ENCODE results near the gene SBK3.
"Not testable (repeated sequence)": the region's sequence is repeated elsewhere in the genome, so short reads cannot be mapped to it uniquely, and the experiment has no call there.

Gene SBK3

GRCh38 chr19:55508120-55508519 lies 37.2 kb downstream of the SBK3 start:
- no peak for DNase-seq

GRCh38 chr19:55504981-55505380 lies 40.4 kb downstream of the SBK3 start:
- DNase-seq = no peak

- DNase-seq = no peak
Measured at GRCh38 chr19:55504252-55504603, 41.1 kb downstream of the SBK3 start.

- peak; percentile 89 to 96 for DNase-seq
Measured at GRCh38 chr19:55503502-55504251, 41.7 kb downstream of the SBK3 start.

GRCh38 chr19:55503157-55503501 lies 42.2 kb downstream of the SBK3 start:
- no peak for DNase-seq

- no peak for DNase-seq
Measured at GRCh38 chr19:55502197-55502952, 43.0 kb downstream of the SBK3 start.

- DNase-seq = no peak
Measured at GRCh38 chr19:55500368-55500952, 44.9 kb downstream of the SBK3 start.

GRCh38 chr19:55498246-55498840 lies 47.0 kb downstream of the SBK3 start:
- no peak for DNase-seq

- DNase-seq = no peak
Measured at GRCh38 chr19:55497763-55498162, 47.6 kb downstream of the SBK3 start.

GRCh38 chr19:55496820-55497219 lies 48.5 kb downstream of the SBK3 start:
- DNase-seq = not testable (repeated sequence)

- no peak for DNase-seq
Measured at GRCh38 chr19:55495646-55496349, 49.5 kb downstream of the SBK3 start.

GRCh38 chr19:55494172-55494761 lies 51.1 kb downstream of the SBK3 start:
- no peak for DNase-seq

- DNase-seq = no peak
Measured at GRCh38 chr19:55493645-55494171, 51.6 kb downstream of the SBK3 start.

- DNase-seq = no peak
Measured at GRCh38 chr19:55493052-55493644, 52.2 kb downstream of the SBK3 start.

- no peak for DNase-seq
Measured at GRCh38 chr19:55492362-55492944, 52.9 kb downstream of the SBK3 start.

GRCh38 chr19:55491546-55492360 lies 53.6 kb downstream of the SBK3 start:
- no peak for DNase-seq
